ENCODE measurements around the gene SPATA3.

DNA sequence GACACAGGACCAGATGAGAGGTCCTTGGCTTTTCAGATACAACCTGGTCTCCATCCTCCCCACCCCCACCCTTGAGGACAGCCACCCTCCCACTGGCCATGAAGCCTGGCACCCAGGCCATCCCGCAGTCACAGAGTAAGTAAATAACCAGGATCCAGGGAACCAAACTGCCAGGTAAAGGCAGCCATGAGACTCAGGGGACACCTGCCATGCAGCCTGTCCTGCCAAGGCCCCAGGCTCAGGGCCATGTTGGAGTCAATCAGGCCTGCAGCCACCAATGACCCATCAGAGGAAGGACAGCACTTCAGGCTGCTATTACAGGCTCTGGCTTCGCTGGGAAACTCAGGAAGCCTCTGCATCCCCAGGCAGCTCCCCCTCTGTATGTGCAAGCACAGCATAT lies 15.6 kb downstream of the SPATA3 start:
- TF ChIP-seq ZBTB21 (CRISPR knock-in tag; IDR thresholded peaks at IDR 0.05), result no peak
- TF ChIP-seq, protein P1, sequence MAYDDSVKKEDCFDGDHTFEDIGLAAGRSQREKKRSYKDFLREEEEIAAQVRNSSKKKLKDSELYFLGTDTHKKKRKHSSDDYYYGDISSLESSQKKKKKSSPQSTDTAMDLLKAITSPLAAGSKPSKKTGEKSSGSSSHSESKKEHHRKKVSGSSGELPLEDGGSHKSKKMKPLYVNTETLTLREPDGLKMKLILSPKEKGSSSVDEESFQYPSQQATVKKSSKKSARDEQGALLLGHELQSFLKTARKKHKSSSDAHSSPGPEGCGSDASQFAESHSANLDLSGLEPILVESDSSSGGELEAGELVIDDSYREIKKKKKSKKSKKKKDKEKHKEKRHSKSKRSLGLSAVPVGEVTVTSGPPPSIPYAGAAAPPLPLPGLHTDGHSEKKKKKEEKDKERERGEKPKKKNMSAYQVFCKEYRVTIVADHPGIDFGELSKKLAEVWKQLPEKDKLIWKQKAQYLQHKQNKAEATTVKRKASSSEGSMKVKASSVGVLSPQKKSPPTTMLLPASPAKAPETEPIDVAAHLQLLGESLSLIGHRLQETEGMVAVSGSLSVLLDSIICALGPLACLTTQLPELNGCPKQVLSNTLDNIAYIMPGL (CRISPR knock-in tag; IDR thresholded peaks at IDR 0.05; ENCODE audit: borderline replicate concordance in 1 of 2, low read depth in 1 of 2), result no peak
- TF ChIP-seq, protein P2, sequence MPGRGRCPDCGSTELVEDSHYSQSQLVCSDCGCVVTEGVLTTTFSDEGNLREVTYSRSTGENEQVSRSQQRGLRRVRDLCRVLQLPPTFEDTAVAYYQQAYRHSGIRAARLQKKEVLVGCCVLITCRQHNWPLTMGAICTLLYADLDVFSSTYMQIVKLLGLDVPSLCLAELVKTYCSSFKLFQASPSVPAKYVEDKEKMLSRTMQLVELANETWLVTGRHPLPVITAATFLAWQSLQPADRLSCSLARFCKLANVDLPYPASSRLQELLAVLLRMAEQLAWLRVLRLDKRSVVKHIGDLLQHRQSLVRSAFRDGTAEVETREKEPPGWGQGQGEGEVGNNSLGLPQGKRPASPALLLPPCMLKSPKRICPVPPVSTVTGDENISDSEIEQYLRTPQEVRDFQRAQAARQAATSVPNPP (CRISPR knock-in tag; IDR thresholded peaks at IDR 0.05), result no peak
- TF ChIP-seq, protein P3, sequence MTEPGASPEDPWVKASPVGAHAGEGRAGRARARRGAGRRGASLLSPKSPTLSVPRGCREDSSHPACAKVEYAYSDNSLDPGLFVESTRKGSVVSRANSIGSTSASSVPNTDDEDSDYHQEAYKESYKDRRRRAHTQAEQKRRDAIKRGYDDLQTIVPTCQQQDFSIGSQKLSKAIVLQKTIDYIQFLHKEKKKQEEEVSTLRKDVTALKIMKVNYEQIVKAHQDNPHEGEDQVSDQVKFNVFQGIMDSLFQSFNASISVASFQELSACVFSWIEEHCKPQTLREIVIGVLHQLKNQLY (CRISPR knock-in tag; IDR thresholded peaks at IDR 0.05), result no peak
- TF ChIP-seq, protein P4, sequence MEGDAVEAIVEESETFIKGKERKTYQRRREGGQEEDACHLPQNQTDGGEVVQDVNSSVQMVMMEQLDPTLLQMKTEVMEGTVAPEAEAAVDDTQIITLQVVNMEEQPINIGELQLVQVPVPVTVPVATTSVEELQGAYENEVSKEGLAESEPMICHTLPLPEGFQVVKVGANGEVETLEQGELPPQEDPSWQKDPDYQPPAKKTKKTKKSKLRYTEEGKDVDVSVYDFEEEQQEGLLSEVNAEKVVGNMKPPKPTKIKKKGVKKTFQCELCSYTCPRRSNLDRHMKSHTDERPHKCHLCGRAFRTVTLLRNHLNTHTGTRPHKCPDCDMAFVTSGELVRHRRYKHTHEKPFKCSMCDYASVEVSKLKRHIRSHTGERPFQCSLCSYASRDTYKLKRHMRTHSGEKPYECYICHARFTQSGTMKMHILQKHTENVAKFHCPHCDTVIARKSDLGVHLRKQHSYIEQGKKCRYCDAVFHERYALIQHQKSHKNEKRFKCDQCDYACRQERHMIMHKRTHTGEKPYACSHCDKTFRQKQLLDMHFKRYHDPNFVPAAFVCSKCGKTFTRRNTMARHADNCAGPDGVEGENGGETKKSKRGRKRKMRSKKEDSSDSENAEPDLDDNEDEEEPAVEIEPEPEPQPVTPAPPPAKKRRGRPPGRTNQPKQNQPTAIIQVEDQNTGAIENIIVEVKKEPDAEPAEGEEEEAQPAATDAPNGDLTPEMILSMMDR (CRISPR knock-in tag; IDR thresholded peaks at IDR 0.05), result no peak
- no peak for TF ChIP-seq TOE1 (CRISPR knock-in tag; IDR thresholded peaks at IDR 0.05)
- TF ChIP-seq ZC3H4 (CRISPR knock-in tag; IDR thresholded peaks at IDR 0.05; ENCODE audit: borderline replicate concordance), result no peak
- TF ChIP-seq, protein P5, sequence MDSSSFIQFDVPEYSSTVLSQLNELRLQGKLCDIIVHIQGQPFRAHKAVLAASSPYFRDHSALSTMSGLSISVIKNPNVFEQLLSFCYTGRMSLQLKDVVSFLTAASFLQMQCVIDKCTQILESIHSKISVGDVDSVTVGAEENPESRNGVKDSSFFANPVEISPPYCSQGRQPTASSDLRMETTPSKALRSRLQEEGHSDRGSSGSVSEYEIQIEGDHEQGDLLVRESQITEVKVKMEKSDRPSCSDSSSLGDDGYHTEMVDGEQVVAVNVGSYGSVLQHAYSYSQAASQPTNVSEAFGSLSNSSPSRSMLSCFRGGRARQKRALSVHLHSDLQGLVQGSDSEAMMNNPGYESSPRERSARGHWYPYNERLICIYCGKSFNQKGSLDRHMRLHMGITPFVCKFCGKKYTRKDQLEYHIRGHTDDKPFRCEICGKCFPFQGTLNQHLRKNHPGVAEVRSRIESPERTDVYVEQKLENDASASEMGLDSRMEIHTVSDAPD (CRISPR knock-in tag; IDR thresholded peaks at IDR 0.05), result no peak
